HepG2 (cell line): Measurements from ENCODE around the gene SEC14L1. TPM values are rescaled to one million over a fixed set of nuclear protein-coding genes. Genes with fewer than 3 reads are reported as not detected.

Source experiments
- ATAC-seq: fragments of 200-7000 bp; cut with Tn5 transposase; 3 replicates; pipeline ENCODE4 v1.9.1; 2020; ENCODE audit warnings: mild to moderate bottlenecking, moderate library complexity
- BruUV-seq: library from RNA; stranded (reverse); fragments of 400-500 nt; replicated peaks from 2 replicates; lab custom pipeline; 2021; lab: Mats Ljungman, UMichigan
- CTCF ChIA-PET: fragments of 300-600 bp; formaldehyde crosslinking; extraction: SDS; loops from one replicate; lab custom pipeline; 2021; ENCODE audit warnings: low total read pairs, inconsistent platforms, low intra/inter-chr PET ratio; lab: Yijun Ruan, JAX
- POLR2A ChIA-PET: fragments of 350-600 bp; sonication (Branson Sonifier 250); formaldehyde crosslinking; loops from one replicate; lab custom pipeline; 2020; ENCODE audit warnings: antibody characterized with exemption, inconsistent platforms; lab: Yijun Ruan, JAX
- DNase-seq: peaks from one replicate; pipeline ENCODE4 v3.0.0-alpha.2; 2015; ENCODE audit warnings: low spot score
- FAIRE-seq: peaks from 3 replicates; lab custom pipeline; 2011; peaks lifted over from hg19 to GRCh38; lab: Jason Lieb, UNC
- H2AFZ ChIP-seq: one replicate; pipeline ENCODE4 v1.6.1; 2011; ENCODE audit warnings: low read length, inconsistent platforms
- H3K27ac ChIP-seq: fragments of 300-600 bp; 3 replicates; pipeline ENCODE4 v1.8.0; 2011; ENCODE audit warnings: mixed run types, mild to moderate bottlenecking, mixed read lengths, low read length, inconsistent platforms; ENCODE audit not compliant: insufficient read depth; ENCODE audit errors: extremely low read length
- H3K27me3 ChIP-seq, 2 experiments: fragments of 200-600 bp in 1 of 2; 2 replicates in 1 of 2; 3 replicates in 1 of 2; pipeline versions ENCODE4 v1.6.0 to v1.8.0; 2011; ENCODE audit warnings: low read length in 2 of 2, mild to moderate bottlenecking in 2 of 2, moderate library complexity in 2 of 2, inconsistent platforms in 1 of 2; ENCODE audit not compliant: insufficient read depth in 2 of 2, control insufficient read depth in 1 of 2
- H3K36me3 ChIP-seq, 2 experiments: fragments of 200-600 bp in 1 of 2; replicated peaks in 1 of 2; 2 replicates in 1 of 2; 3 replicates in 1 of 2; pipeline versions ENCODE4 v1.5.1 to v1.8.0; 2011; ENCODE audit warnings: low read length in 2 of 2, inconsistent platforms in 1 of 2; ENCODE audit not compliant: insufficient read depth in 2 of 2, control insufficient read depth in 1 of 2
- H3K4me1 ChIP-seq: 2 replicates; pipeline ENCODE4 v1.5.1; 2012; ENCODE audit warnings: low read length, inconsistent platforms; ENCODE audit not compliant: insufficient read depth
- H3K4me2 ChIP-seq: 2 replicates; pipeline ENCODE4 v1.6.0; 2011; ENCODE audit warnings: low read depth, low read length, inconsistent platforms
- H3K4me3 ChIP-seq, 3 experiments: fragments of 200-600 bp in 1 of 3; sonication (generic), shearing (Covaris generic) in 1 of 3; replicated peaks in 1 of 3; 2 replicates each; pipeline ENCODE4 v1.5.1; 2011 to 2016; ENCODE audit warnings: low read length in 3 of 3, inconsistent platforms in 2 of 3, low read depth in 2 of 3, mild to moderate bottlenecking in 2 of 3, control low read depth in 1 of 3, mixed read lengths in 1 of 3; ENCODE audit not compliant: insufficient read depth in 1 of 3
- H3K79me2 ChIP-seq: one replicate; pipeline ENCODE4 v1.6.1; 2011; ENCODE audit warnings: low read length, inconsistent platforms; ENCODE audit not compliant: insufficient read depth
- H3K9ac ChIP-seq: 2 replicates; pipeline ENCODE4 v1.6.0; 2011; ENCODE audit warnings: mild to moderate bottlenecking, low read depth, low read length, inconsistent platforms; ENCODE audit not compliant: insufficient read depth
- H3K9me3 ChIP-seq: 2 replicates; pipeline ENCODE4 v1.5.1; 2012; ENCODE audit warnings: mild to moderate bottlenecking, low read length
- H4K20me1 ChIP-seq: 2 replicates; pipeline ENCODE4 v1.6.0; 2011; ENCODE audit warnings: inconsistent platforms, mild to moderate bottlenecking, low read length, moderate library complexity; ENCODE audit not compliant: insufficient read depth
- MED1 ChIP-seq: sonication (generic); formaldehyde crosslinking; IDR thresholded peaks from 2 replicates; pipeline ENCODE4 v1.4.0; 2020; ENCODE audit warnings: missing genetic modification reagents
- RBM22 ChIP-seq: fragments of 200-400 bp; formaldehyde crosslinking; optimal IDR thresholded peaks from 2 replicates; pipeline ENCODE3; 2017; ENCODE audit warnings: mild to moderate bottlenecking, low read length, moderate library complexity
- TEAD3 ChIP-seq: optimal IDR thresholded peaks from 2 replicates; pipeline ENCODE3; 2016; ENCODE audit warnings: borderline replicate concordance
- ZBTB38 ChIP-seq: sonication (generic); formaldehyde crosslinking; IDR thresholded peaks from 2 replicates; pipeline ENCODE4 v1.5.1; 2020; ENCODE audit warnings: mild to moderate bottlenecking, missing genetic modification reagents
- ZNF260 ChIP-seq: sonication (generic); formaldehyde crosslinking; IDR thresholded peaks from 2 replicates; pipeline ENCODE4 v1.4.0; 2020; ENCODE audit warnings: missing genetic modification reagents, low read depth, mild to moderate bottlenecking, borderline replicate concordance
- ZNF367 ChIP-seq: sonication (generic); formaldehyde crosslinking; IDR thresholded peaks from 2 replicates; pipeline ENCODE4 v1.4.0; 2020; ENCODE audit warnings: missing genetic modification reagents, borderline replicate concordance
- ZNF644 ChIP-seq: IDR thresholded peaks from 2 replicates; pipeline ENCODE4 v1.6.1; 2016; ENCODE audit warnings: low read depth
- ZNF768 ChIP-seq: sonication (generic); formaldehyde crosslinking; IDR thresholded peaks from 2 replicates; pipeline ENCODE4 v1.4.0; 2020; ENCODE audit warnings: missing genetic modification reagents
- WGBS: methylation state at CpG from one replicate; pipeline ENCODE4 v1.1.6; 2017; ENCODE audit warnings: low lambda C conversion rate; 5-methylcytosine and 5-hydroxymethylcytosine counted together
- in situ Hi-C: cut with HindIII; loops from 2 replicates; pipeline ENCODE4 v1.10.0; 2017; ENCODE audit warnings: low pct_unique_long_range_greater_than_20kb; ENCODE audit not compliant: extremely low pct_ligation_motif_present
- intact Hi-C: fragments of 100-400 bp; cut with micrococcal nuclease; formaldehyde crosslinking; loops from one replicate; pipeline ENCODE4 v1.10.0; 2022; ENCODE audit not compliant: unreplicated experiment
- polyA plus RNA-seq, 8 experiments: library from polyadenylated mRNA; depleted of rRNA in 3 of 8; stranded (reverse) in 7 of 8; unstranded in 1 of 8; fragments of >200 nt; fragmentation: Illumina TruSeq in 4 of 8; extraction: Trizol in 4 of 8; gene quantifications; 2 replicates each; pipeline versions ENCODE4 v1.2.1 to v1.2.3, GENCODE V29; 2011 to 2016; ENCODE audit warnings: low read depth in 4 of 8, missing spikeins in 1 of 8, mixed read lengths in 1 of 8; ENCODE audit not compliant: insufficient read depth in 1 of 8
- total RNA-seq, 5 experiments: library from RNA; depleted of rRNA; stranded (reverse); fragments of >200 nt; fragmentation: Illumina TruSeq; extraction: Trizol; gene quantifications; 2 replicates each; pipeline ENCODE4 v1.2.3, GENCODE V29; 2016; ENCODE audit warnings: low read depth in 1 of 5
- TF ChIP-seq, protein P1 (sequence below): sonication (generic); formaldehyde crosslinking; IDR thresholded peaks from 2 replicates; pipeline ENCODE4 v1.5.1; 2020; ENCODE audit warnings: mild to moderate bottlenecking, missing genetic modification reagents, moderate library complexity

The SEC14L1 gene
- total and polyA plus RNA-seq, 2 of the 13 experiments (the other 11 are each of a cell fraction or from before 2014, with no cell fraction given): 26.3 to 43.9 TPM

- no peak overlapping the region for H3K27ac ChIP-seq
- 97% methylated on average over 14 of the region's 14 CpGs for WGBS
- H3K9ac ChIP-seq: no peak overlapping the region
- intact Hi-C loops (loop anchor here (5.0 kb wide), 1 partner anchor 1274 kb away; no protein-coding TSS in a partner anchor), in situ Hi-C loops (no loop called here)
- BruUV-seq: no TSS peak
- 0 out of 2 replicates have a peak, but pooled peaks cover 5% of the 10 kb centered on the region for H4K20me1 ChIP-seq
- H3K36me3 ChIP-seq: peaks cover 2 to 13% of the 10 kb centered on the region in 2 experiments
- TF ChIP-seq, protein P1, sequence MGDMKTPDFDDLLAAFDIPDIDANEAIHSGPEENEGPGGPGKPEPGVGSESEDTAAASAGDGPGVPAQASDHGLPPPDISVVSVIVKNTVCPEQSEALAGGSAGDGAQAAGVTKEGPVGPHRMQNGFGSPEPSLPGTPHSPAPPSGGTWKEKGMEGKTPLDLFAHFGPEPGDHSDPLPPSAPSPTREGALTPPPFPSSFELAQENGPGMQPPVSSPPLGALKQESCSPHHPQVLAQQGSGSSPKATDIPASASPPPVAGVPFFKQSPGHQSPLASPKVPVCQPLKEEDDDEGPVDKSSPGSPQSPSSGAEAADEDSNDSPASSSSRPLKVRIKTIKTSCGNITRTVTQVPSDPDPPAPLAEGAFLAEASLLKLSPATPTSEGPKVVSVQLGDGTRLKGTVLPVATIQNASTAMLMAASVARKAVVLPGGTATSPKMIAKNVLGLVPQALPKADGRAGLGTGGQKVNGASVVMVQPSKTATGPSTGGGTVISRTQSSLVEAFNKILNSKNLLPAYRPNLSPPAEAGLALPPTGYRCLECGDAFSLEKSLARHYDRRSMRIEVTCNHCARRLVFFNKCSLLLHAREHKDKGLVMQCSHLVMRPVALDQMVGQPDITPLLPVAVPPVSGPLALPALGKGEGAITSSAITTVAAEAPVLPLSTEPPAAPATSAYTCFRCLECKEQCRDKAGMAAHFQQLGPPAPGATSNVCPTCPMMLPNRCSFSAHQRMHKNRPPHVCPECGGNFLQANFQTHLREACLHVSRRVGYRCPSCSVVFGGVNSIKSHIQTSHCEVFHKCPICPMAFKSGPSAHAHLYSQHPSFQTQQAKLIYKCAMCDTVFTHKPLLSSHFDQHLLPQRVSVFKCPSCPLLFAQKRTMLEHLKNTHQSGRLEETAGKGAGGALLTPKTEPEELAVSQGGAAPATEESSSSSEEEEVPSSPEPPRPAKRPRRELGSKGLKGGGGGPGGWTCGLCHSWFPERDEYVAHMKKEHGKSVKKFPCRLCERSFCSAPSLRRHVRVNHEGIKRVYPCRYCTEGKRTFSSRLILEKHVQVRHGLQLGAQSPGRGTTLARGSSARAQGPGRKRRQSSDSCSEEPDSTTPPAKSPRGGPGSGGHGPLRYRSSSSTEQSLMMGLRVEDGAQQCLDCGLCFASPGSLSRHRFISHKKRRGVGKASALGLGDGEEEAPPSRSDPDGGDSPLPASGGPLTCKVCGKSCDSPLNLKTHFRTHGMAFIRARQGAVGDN: 0 out of 2 replicates have a peak, but pooled peaks have one; percentile 17
- TF ChIP-seq ZNF644 (CRISPR knock-in tag): no peak
- peak; percentile 39; the same call in 1 of the 2 replicates for TF ChIP-seq ZNF768 (CRISPR knock-in tag)
- TF ChIP-seq ZNF367 (CRISPR knock-in tag): no peak
- no peak for TF ChIP-seq MED1 (CRISPR knock-in tag)
- no peak for TF ChIP-seq TEAD3 (CRISPR knock-in tag)
- TF ChIP-seq ZBTB38 (CRISPR knock-in tag): peak; percentile 26; the same call in 1 of the 2 replicates
- no peak for TF ChIP-seq ZNF260 (CRISPR knock-in tag)
- peak; percentile 22 for TF ChIP-seq RBM22
- H3K79me2 ChIP-seq: peaks cover 40% of the 10 kb centered on the region
- DNase-seq (no peak), ATAC-seq (no peak), FAIRE-seq (no peak)
- no peak overlapping the region for H2AFZ ChIP-seq
- ChIA-PET CTCF (no interaction called here), POLR2A (no interaction called here)
- no peak overlapping the region for H3K4me2 ChIP-seq
- H3K4me3 ChIP-seq: no peak overlapping the region
- peaks cover 17% of the 10 kb centered on the region for H3K9me3 ChIP-seq
- H3K4me1 ChIP-seq: peaks cover 67% of the 10 kb centered on the region
- no peaks in the 10 kb centered on the region for H3K27me3 ChIP-seq
Measured at GRCh38 chr17:77178563-77178962, 37.8 kb downstream of the SEC14L1 start.
